SU-DHL-6 (cell line): Measurements from ENCODE around the gene OR2F2.

Experiments
- H2AFZ ChIP-seq: fragments of 200-600 bp; sonication (generic); 2 replicates; pipeline ENCODE4 v1.6.1; 2014; ENCODE audit warnings: low read depth, mild to moderate bottlenecking, moderate library complexity, mixed read lengths, antibody characterized with exemption, low read length; ENCODE audit not compliant: severe bottlenecking
- H3F3A ChIP-seq: fragments of 200-600 bp; shearing (Covaris generic); 2 replicates; pipeline ENCODE4 v1.6.0; 2016; ENCODE audit warnings: antibody characterized with exemption, mild to moderate bottlenecking; ENCODE audit not compliant: insufficient read depth
- H3K27ac ChIP-seq: fragments of 200-600 bp; sonication (generic); 2 replicates; pipeline ENCODE4 v1.5.1; 2016; ENCODE audit warnings: low read depth, mild to moderate bottlenecking, low read length, moderate library complexity, mixed read lengths
- H3K27me3 ChIP-seq: fragments of 200-600 bp; sonication (generic), shearing (Covaris generic); 2 replicates; pipeline ENCODE4 v1.6.0; 2014; ENCODE audit warnings: mild to moderate bottlenecking, low read length
- H3K36me3 ChIP-seq: fragments of 200-600 bp; sonication (generic); 2 replicates; pipeline ENCODE4 v1.6.1; 2014; ENCODE audit warnings: mild to moderate bottlenecking, low read length, mixed read lengths
- H3K4me2 ChIP-seq: fragments of 300-600, 200-600 bp; shearing (Covaris generic), sonication (generic); 2 replicates; pipeline ENCODE4 v1.6.0; 2014; ENCODE audit warnings: low read length, low read depth, mild to moderate bottlenecking; ENCODE audit not compliant: poor library complexity, severe bottlenecking
- H3K4me3 ChIP-seq: fragments of 200-600 bp; sonication (generic); 2 replicates; pipeline ENCODE4 v1.5.1; 2014; ENCODE audit warnings: antibody characterized with exemption, low read length, mild to moderate bottlenecking, mixed read lengths; ENCODE audit not compliant: insufficient read depth, poor library complexity, severe bottlenecking
- H3K79me2 ChIP-seq: fragments of 200-600 bp; sonication (generic); 2 replicates; pipeline ENCODE4 v1.6.1; 2014; ENCODE audit warnings: mild to moderate bottlenecking, low read length, moderate library complexity; ENCODE audit not compliant: insufficient read depth
- H3K9ac ChIP-seq: fragments of 200-600 bp; sonication (generic); 2 replicates; pipeline ENCODE4 v1.7.0; 2014; ENCODE audit warnings: mild to moderate bottlenecking, low read length
- H3K9me2 ChIP-seq: fragments of 200-600 bp; sonication (generic); replicated peaks from 2 replicates; pipeline ENCODE4 v1.6.1; 2014; ENCODE audit warnings: low read length; ENCODE audit not compliant: insufficient read depth
- H3K9me3 ChIP-seq: fragments of 200-600 bp; sonication (generic); 2 replicates; pipeline ENCODE4 v1.6.1; 2014; ENCODE audit warnings: low read length, mixed read lengths; ENCODE audit not compliant: insufficient read depth
- H4K20me1 ChIP-seq: fragments of 200-600 bp; sonication (generic); 2 replicates; pipeline ENCODE4 v1.6.1; 2014; ENCODE audit warnings: low read depth, mild to moderate bottlenecking, antibody characterized with exemption, low read length, moderate library complexity, mixed read lengths
- EZH2phosphoT487 ChIP-seq: fragments of 200-600 bp; sonication (generic), shearing (Covaris generic); conservative IDR thresholded peaks from 2 replicates; pipeline ENCODE4 v1.6.1; 2018; ENCODE audit warnings: mild to moderate bottlenecking, antibody characterized with exemption, low read length, moderate library complexity, mixed read lengths
- TF ChIP-seq, protein P1 (sequence below): fragments of 200-600 bp; sonication (generic); IDR thresholded peaks from one replicate; pipeline ENCODE4 v1.5.1; 2017; ENCODE audit warnings: antibody characterized with exemption, mild to moderate bottlenecking, low read length, moderate library complexity; ENCODE audit not compliant: insufficient read depth, poor library complexity, severe bottlenecking

OR2F2 gene

DNA sequence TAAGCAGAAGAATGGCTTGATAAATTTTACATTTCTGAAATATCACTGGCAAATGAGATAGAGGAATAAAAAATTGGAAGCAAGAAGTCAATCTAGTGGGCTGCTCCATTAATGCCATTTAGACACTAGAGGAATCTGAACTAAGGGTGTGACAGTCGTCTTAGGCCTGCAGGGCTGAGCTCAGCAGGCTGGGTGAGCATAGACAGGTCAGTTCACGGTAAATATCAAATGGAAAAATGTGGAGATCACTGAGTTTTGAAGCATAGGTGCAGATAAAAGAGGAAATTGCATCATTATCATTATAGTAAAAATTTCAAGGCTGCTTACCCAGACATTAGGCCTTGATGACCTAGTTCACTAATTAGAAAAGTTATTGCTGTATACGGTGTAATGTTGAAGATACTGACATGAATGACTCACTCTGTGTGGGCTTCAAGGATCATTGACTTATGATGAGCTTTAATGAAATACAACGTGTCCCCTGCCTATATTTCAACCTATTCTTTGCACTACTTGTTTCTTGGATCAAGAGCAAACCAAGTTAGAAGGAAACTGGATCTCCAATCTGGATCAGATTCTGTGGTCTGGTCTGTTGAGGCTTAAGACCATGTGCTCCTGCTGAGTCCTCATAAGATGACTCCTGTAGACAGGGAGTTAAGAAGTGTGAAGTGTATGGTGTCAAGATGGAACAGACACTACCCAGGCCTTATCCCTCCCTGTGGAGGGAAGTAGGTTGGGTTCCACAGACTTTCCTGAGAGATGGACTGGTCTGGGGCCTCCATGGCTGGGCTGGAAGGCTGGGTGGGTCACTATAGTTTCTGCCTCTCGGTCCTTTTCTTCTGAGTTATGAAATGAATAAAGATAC lies 3.6 kb downstream of the OR2F2 start:
- Histone ChIP-seq H3K9ac (no peak overlapping the region), H3K27ac (no peak overlapping the region), H3K9me3 (no peaks in the 10 kb centered on the region), H3K4me3 (no peak overlapping the region), H3K4me2 (no peak overlapping the region), H4K20me1 (no peaks in the 10 kb centered on the region), H3K27me3 (no peaks in the 10 kb centered on the region), H3K36me3 (no peaks in the 10 kb centered on the region), H3K79me2 (no peaks in the 10 kb centered on the region), H3K9me2 (no peaks in the 10 kb centered on the region), H2AFZ (no peak overlapping the region), H3F3A (no peaks in the 10 kb centered on the region)
- TF ChIP-seq EZH2phosphoT487: no peak
- TF ChIP-seq, protein P1, sequence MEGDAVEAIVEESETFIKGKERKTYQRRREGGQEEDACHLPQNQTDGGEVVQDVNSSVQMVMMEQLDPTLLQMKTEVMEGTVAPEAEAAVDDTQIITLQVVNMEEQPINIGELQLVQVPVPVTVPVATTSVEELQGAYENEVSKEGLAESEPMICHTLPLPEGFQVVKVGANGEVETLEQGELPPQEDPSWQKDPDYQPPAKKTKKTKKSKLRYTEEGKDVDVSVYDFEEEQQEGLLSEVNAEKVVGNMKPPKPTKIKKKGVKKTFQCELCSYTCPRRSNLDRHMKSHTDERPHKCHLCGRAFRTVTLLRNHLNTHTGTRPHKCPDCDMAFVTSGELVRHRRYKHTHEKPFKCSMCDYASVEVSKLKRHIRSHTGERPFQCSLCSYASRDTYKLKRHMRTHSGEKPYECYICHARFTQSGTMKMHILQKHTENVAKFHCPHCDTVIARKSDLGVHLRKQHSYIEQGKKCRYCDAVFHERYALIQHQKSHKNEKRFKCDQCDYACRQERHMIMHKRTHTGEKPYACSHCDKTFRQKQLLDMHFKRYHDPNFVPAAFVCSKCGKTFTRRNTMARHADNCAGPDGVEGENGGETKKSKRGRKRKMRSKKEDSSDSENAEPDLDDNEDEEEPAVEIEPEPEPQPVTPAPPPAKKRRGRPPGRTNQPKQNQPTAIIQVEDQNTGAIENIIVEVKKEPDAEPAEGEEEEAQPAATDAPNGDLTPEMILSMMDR: no peak

DNA sequence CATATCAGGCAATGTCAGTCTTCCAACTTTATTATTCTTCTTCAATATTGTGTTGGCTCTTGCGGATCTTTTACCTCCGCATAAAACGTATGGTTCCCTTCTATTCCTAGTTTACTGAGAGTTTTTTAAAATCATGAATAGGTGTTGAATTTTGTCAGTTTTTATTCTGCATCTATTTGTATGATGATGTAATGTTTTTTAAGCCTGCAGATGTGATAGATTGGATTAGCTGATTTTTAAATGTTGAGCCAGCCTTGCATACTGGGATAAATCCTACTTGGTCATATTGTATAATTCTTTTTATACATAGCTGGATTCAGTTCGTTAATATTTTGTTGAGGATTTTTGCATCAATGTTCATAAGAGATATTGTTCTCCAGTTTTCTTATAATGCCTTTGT lies 10.4 kb downstream of the OR2F2 start:
- TF ChIP-seq, protein P1: no peak
- no peak for TF ChIP-seq EZH2phosphoT487
- Histone ChIP-seq H3K4me3 (no peak overlapping the region), H3K9me3 (no peaks in the 10 kb centered on the region), H3K9me2 (no peaks in the 10 kb centered on the region), H3F3A (no peaks in the 10 kb centered on the region), H3K9ac (no peak overlapping the region), H3K27ac (no peak overlapping the region), H2AFZ (no peak overlapping the region), H4K20me1 (no peaks in the 10 kb centered on the region), H3K27me3 (no peaks in the 10 kb centered on the region), H3K4me2 (no peak overlapping the region), H3K79me2 (no peaks in the 10 kb centered on the region), H3K36me3 (no peaks in the 10 kb centered on the region)

DNA sequence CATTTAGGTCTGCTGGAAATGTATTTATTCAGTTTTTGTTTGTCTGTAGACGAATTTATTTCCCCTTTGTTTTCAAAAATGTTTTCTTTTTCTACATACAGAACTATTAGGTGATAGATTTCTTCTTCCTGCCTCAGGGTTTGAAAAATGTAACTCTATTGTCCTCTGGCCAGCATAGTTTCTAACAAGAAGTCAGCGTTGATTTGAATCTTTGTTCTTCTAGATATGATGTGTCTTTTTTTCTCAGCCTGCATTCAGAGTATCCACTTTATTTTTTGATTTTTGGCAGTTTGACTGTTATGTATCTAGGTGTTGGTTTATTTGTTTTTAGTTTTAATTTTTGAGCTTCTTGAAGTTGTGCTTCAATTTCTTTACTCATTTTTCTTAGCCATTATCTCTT lies 12.1 kb downstream of the OR2F2 start:
- Histone ChIP-seq H3K36me3 (no peaks in the 10 kb centered on the region), H3K79me2 (no peaks in the 10 kb centered on the region), H3K4me2 (no peak overlapping the region), H3K27ac (no peak overlapping the region), H3K27me3 (no peaks in the 10 kb centered on the region), H3K9me3 (no peaks in the 10 kb centered on the region), H3K9ac (no peak overlapping the region), H3K9me2 (no peaks in the 10 kb centered on the region), H3K4me3 (no peak overlapping the region), H4K20me1 (no peaks in the 10 kb centered on the region), H2AFZ (no peak overlapping the region), H3F3A (no peaks in the 10 kb centered on the region)
- TF ChIP-seq EZH2phosphoT487: no peak
- TF ChIP-seq, protein P1: no peak
